Tibial artery (tissue), 4 donors: ENCODE results near the gene INSL3.
"Not testable (repeated sequence)": the region's sequence is repeated elsewhere in the genome, so short reads cannot be mapped to it uniquely, and the experiment has no call there.

Experiments used
- DNase-seq, 2 donors: peaks; one replicate each; pipeline ENCODE4 v3.0.0-alpha.2; 2019
- H3K27ac ChIP-seq, 2 donors: fragments of 200-600 bp; sonication (generic) in 1 of 2; 1 replicate in 1 of 2; 2 replicates in 1 of 2; pipeline ENCODE4 v1.5.1; 2018 to 2019; ENCODE audit warnings: mild to moderate bottlenecking in 1 of 2
- H3K27me3 ChIP-seq, 2 donors: fragments of 200-600 bp; sonication (generic) in 1 of 2; one replicate each; pipeline versions ENCODE4 v1.5.1 to v1.6.0; 2016 to 2019
- H3K36me3 ChIP-seq, 3 donors: fragments of 200-600 bp; sonication (generic) in 2 of 3; one replicate each; pipeline ENCODE4 v1.5.1; 2016 to 2019; ENCODE audit warnings: mild to moderate bottlenecking in 2 of 3
- H3K4me1 ChIP-seq, 4 donors: fragments of 200-600 bp; sonication (generic) in 2 of 4; 1 replicate in 3 of 4; 2 replicates in 1 of 4; pipeline ENCODE4 v1.5.1; 2016 to 2019
- H3K4me3 ChIP-seq, 2 donors: fragments of 200-600 bp; sonication (generic) in 1 of 2; 1 replicate in 1 of 2; 2 replicates in 1 of 2; pipeline ENCODE4 v1.5.1; 2018 to 2019; ENCODE audit warnings: mild to moderate bottlenecking in 2 of 2
- H3K9me3 ChIP-seq, 3 donors: fragments of 200-600 bp; sonication (generic) in 1 of 3; one replicate each; pipeline ENCODE4 v1.5.1; 2016 to 2019
- CTCF ChIP-seq, 2 experiments: fragments of 200-600 bp in 1 of 2; fragments of 450-650 bp in 1 of 2; IDR thresholded peaks; one replicate each; pipeline ENCODE4 v1.5.1; 2017 to 2019; ENCODE audit warnings: antibody characterized with exemption in 2 of 2, mild to moderate bottlenecking in 1 of 2, moderate library complexity in 1 of 2
- intact Hi-C: fragments of 100-400 bp; cut with DNase I; formaldehyde crosslinking; loops from one replicate; pipeline ENCODE4 v1.15.0; 2023; ENCODE audit warnings: low total_unique reads

Gene INSL3

GRCh38 chr19:17778968-17779929, 42.1 kb downstream of the INSL3 start:
- Histone ChIP-seq H3K36me3 (no peaks in the 10 kb centered on the region), H3K4me3 (peak overlapping the region in 1 of 2 donors; percentile 24), H3K27ac (no peak overlapping the region), H3K27me3 (peaks cover 0 to 75% of the 10 kb centered on the region in 2 donors), H3K9me3 (no peaks in the 10 kb centered on the region), H3K4me1 (peaks cover 0 to 17% (median 9%) of the 10 kb centered on the region in 4 donors)
- peak; percentile 58 to 70 for DNase-seq
- intact Hi-C loops: no loop called here
- TF ChIP-seq CTCF (IDR thresholded peaks at IDR 0.05): no peak

- peak; percentile 42 to 73 for DNase-seq
- peaks cover 0 to 17% (median 7%) of the 10 kb centered on the region in 4 donors for H3K4me1 ChIP-seq
- no peak for TF ChIP-seq CTCF (IDR thresholded peaks at IDR 0.05)
- H3K27me3 ChIP-seq: peaks cover 0 to 70% of the 10 kb centered on the region in 2 donors
- no peaks in the 10 kb centered on the region for H3K36me3 ChIP-seq
- H3K4me3 ChIP-seq: peak overlapping the region in 1 of 2 donors; percentile 24
- no peaks in the 10 kb centered on the region for H3K9me3 ChIP-seq
- no peak overlapping the region for H3K27ac ChIP-seq
- intact Hi-C loops: no loop called here
These were observed 42.9 kb downstream of the INSL3 start for GRCh38 chr19:17778251-17778967.

- H3K27me3 ChIP-seq: peaks cover 0 to 70% of the 10 kb centered on the region in 2 donors
These were observed 43.5 kb downstream of the INSL3 start for GRCh38 chr19:17777840-17778239.

GRCh38 chr19:17775991-17776803, 45.1 kb downstream of the INSL3 start:
- Histone ChIP-seq H3K4me3 (no peak overlapping the region), H3K27me3 (peaks cover 0 to 57% of the 10 kb centered on the region in 2 donors), H3K36me3 (no peaks in the 10 kb centered on the region), H3K27ac (no peak overlapping the region), H3K4me1 (peaks cover 0 to 17% (median 7%) of the 10 kb centered on the region in 4 donors), H3K9me3 (no peaks in the 10 kb centered on the region)
- intact Hi-C loops: no loop called here
- DNase-seq: no peak
- TF ChIP-seq CTCF (IDR thresholded peaks at IDR 0.05): no peak

More at GRCh38 chr19:17777840-17778239, 43.5 kb downstream of the INSL3 start:
- H3K27ac ChIP-seq, DNase-seq, H3K36me3 ChIP-seq, H3K4me3 ChIP-seq, H3K9me3 ChIP-seq, intact Hi-C loops: not testable (repeated sequence)
- H3K4me1 ChIP-seq: peaks cover 0 to 17% (median 7%) of the 10 kb centered on the region in 4 donors

GRCh38 chr19:17775245-17775927, 45.9 kb downstream of the INSL3 start:
- peak in 1 of 2 donors; percentile 39 for DNase-seq
- TF ChIP-seq CTCF (IDR thresholded peaks at IDR 0.05): peak in 1 of 2 experiments; percentile 38
- Histone ChIP-seq H3K4me1 (peaks cover 0 to 17% (median 7%) of the 10 kb centered on the region in 4 donors), H3K4me3 (no peak overlapping the region), H3K36me3 (no peaks in the 10 kb centered on the region), H3K27ac (no peak overlapping the region), H3K27me3 (peaks cover 0 to 49% of the 10 kb centered on the region in 2 donors), H3K9me3 (no peaks in the 10 kb centered on the region)
- intact Hi-C loops: no loop called here
